ENCODE results near the gene TRIM72.

DNA sequence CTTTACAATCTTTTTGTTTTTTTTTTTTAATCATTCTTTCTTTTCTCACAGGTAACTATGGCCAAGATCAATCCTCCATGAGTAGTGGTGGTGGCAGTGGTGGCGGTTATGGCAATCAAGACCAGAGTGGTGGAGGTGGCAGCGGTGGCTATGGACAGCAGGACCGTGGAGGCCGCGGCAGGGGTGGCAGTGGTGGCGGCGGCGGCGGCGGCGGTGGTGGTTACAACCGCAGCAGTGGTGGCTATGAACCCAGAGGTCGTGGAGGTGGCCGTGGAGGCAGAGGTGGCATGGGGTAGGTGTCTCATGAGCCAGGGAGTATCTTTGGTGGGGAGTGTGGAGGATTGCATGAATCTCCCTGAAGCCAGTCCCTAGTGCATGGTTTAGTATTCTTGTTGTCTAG is 29.0 kb upstream of the TRIM72 start:
- TF ChIP-seq, protein P1, sequence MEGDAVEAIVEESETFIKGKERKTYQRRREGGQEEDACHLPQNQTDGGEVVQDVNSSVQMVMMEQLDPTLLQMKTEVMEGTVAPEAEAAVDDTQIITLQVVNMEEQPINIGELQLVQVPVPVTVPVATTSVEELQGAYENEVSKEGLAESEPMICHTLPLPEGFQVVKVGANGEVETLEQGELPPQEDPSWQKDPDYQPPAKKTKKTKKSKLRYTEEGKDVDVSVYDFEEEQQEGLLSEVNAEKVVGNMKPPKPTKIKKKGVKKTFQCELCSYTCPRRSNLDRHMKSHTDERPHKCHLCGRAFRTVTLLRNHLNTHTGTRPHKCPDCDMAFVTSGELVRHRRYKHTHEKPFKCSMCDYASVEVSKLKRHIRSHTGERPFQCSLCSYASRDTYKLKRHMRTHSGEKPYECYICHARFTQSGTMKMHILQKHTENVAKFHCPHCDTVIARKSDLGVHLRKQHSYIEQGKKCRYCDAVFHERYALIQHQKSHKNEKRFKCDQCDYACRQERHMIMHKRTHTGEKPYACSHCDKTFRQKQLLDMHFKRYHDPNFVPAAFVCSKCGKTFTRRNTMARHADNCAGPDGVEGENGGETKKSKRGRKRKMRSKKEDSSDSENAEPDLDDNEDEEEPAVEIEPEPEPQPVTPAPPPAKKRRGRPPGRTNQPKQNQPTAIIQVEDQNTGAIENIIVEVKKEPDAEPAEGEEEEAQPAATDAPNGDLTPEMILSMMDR (IDR thresholded peaks at IDR 0.05): no peak
- TF ChIP-seq POLR2A (IDR thresholded peaks at IDR 0.05) (no peak), POLR2AphosphoS5 (IDR thresholded peaks at IDR 0.05) (no peak), EP300 (IDR thresholded peaks at IDR 0.05) (no peak)
